Activated CD4-positive, alpha-beta memory T cell treated with anti-CD3 and anti-CD28 coated beads, Interleukin-2, amount 10 ng/mL, durations not matched to agents 7 days and 5 days (primary cell): ENCODE data around the gene LCN6. TPM values are rescaled to one million over a fixed set of nuclear protein-coding genes. Genes with fewer than 3 reads are reported as not detected.
"Not testable (repeated sequence)": the region's sequence is repeated elsewhere in the genome, so short reads cannot be mapped to it uniquely, and the experiment has no call there.

Source experiments
- CTCF ChIA-PET: fragments of 350-600 bp; sonication (Branson Sonifier 250); formaldehyde crosslinking; loops from one replicate; lab custom pipeline; 2021; ENCODE audit warnings: antibody characterized with exemption, inconsistent platforms; lab: Charles Lee
- POLR2A ChIA-PET: fragments of 350-600 bp; sonication (Branson Sonifier 250); formaldehyde crosslinking; loops from one replicate; lab custom pipeline; 2021; ENCODE audit warnings: antibody characterized with exemption; lab: Charles Lee
- DNase-seq: peaks from one replicate; pipeline ENCODE4 v3.0.0-alpha.2; 2020
- H3K27ac Mint-ChIP-seq: one replicate; pipeline ENCODE4 v1.8.0; 2021; ENCODE audit warnings: mild to moderate bottlenecking, mixed read lengths
- H3K27me3 Mint-ChIP-seq: one replicate; pipeline ENCODE4 v1.8.0; 2021; ENCODE audit warnings: mixed read lengths
- H3K36me3 Mint-ChIP-seq: one replicate; pipeline ENCODE4 v1.8.0; 2021; ENCODE audit warnings: low read depth, mixed read lengths
- H3K4me1 Mint-ChIP-seq: one replicate; pipeline ENCODE4 v1.8.0; 2021; ENCODE audit warnings: mixed read lengths
- H3K4me3 Mint-ChIP-seq: one replicate; pipeline ENCODE4 v1.8.0; 2021; ENCODE audit warnings: mild to moderate bottlenecking, mixed read lengths
- H3K9me3 Mint-ChIP-seq: one replicate; pipeline ENCODE4 v1.8.0; 2021; ENCODE audit warnings: mixed read lengths
- total RNA-seq, 2 experiments: library from RNA; stranded (reverse); gene quantifications; one replicate each; pipeline ENCODE4 v1.2.3, GENCODE V29; 2021

The LCN6 gene
- total RNA-seq, 2 experiments from 2014 or later: 0.40 TPM; not detected in 1

DNA sequence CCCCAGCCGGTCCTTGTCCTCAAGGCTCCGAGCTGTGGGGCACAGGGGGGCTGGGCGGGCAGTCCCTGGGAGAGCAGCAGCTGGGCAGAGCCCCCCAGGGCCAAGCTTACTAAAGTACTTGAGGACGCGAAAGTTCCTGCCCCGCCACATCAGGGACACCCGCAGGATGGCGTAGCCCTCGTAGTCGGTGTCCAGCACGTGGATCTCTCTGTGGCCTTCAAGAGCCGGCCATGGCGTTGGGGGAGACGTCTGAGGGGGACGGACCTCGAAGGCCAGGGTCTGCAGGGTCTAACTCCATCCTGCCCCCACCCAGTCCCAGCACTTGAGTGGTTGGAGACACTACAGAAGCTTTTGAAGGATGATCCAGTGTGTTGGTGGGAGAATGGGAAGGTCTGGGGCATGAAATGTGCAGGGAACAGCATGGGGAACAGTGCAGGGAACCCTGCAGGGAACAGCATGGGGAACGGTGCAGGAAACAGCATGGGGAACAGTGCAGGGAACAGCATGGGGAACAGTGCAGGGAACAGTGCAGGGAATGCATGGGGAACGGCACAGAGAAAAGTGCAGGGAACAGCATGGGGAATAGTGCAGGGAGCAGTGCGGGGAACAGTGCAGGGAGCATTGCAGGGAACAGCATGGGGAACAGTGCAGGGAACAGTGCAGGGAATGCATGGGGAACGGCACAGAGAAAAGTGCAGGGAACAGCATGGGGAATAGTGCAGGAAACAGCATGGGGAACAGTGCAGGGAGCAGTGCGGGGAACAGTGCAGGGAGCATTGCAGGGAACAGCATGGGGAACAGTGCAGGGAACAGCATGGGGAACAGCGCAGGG lies 7.2 kb upstream of the LCN6 start:
- CTCF ChIA-PET, H3K27ac Mint-ChIP-seq, H3K4me3 Mint-ChIP-seq, H3K4me1 Mint-ChIP-seq, DNase-seq: not testable (repeated sequence)
- POLR2A ChIA-PET: interaction anchor here (0.7 kb wide), 1 partner anchor 27 kb away, joined by 3 read pairs; no protein-coding TSS in a partner anchor
- Mint-ChIP-seq H3K9me3 (peaks cover 27% of the 10 kb centered on the region), H3K36me3 (peaks cover 15% of the 10 kb centered on the region), H3K27me3 (peaks cover 15% of the 10 kb centered on the region)

DNA sequence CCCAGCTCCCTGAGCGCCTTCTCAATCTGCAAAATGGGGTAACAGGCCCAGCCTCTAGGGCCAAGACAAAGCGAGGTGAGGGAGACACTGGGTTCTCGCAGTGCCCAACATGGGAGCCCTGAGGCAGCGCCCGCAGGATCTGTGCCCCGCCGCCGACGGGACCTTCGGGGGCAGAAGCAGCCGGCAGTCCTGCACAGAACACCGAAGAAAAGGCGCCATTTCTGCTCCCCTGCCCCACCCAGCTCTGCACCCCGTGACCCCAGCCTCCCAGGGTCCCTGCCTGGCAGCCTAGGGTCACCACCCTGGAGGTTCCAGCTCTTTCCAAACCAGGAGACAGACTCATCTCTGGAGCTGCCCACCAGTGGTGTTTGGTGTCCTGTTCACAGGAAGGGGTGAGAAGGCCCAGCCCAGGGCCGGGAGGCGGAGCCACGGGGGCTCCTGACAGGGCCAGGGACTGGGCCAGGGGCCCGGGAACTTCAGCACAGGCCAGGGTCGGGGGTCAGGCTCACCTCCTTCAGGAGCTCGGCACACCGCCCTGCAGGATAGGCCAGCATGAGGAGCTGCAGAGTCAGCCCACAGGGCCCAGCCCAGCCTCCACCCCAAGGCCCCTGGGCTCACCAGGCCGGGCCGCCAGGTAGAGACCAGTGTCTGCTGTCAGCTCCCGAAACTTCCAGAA lies 6.4 kb upstream of the LCN6 start:
- Mint-ChIP-seq H3K4me3 (no peak overlapping the region), H3K27ac (no peak overlapping the region), H3K4me1 (peaks cover 8% of the 10 kb centered on the region), H3K9me3 (peaks cover 27% of the 10 kb centered on the region), H3K27me3 (peaks cover 15% of the 10 kb centered on the region), H3K36me3 (peaks cover 15% of the 10 kb centered on the region)
- POLR2A ChIA-PET: interaction anchor here (0.7 kb wide), 1 partner anchor 27 kb away, joined by 3 read pairs; no protein-coding TSS in a partner anchor
- CTCF ChIA-PET: no interaction called here
- DNase-seq: no peak

DNA sequence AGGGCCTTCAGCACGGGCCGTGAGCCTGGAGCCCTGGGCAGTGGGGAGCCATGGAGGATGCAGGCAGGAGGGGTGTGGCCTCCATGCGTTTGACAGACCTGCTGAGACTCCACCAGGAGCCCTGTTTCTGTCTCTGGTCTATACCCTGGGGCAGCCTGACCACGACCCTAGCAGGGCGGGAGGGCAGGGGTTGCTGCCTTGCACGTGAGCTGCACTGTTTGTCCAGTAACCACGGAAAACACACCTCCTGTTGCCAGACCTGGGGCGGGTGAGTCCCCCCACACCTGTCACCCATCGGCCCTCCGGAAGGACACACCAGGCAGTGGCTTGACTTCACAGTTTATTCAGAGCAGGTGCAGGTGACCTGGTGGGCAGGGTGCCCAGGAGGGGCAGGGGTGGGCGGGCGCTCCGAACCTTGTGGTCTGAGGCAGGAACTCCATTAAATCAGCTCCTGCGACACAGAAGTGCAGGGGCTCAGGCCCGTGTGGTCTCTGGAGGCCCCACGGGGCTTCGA lies 5.8 kb upstream of the LCN6 start:
- peaks cover 15% of the 10 kb centered on the region for H3K27me3 Mint-ChIP-seq
- no peak for DNase-seq
- peaks cover 27% of the 10 kb centered on the region for H3K9me3 Mint-ChIP-seq
- H3K4me1 Mint-ChIP-seq: peaks cover 12% of the 10 kb centered on the region
- peaks cover 15% of the 10 kb centered on the region for H3K36me3 Mint-ChIP-seq
- ChIA-PET POLR2A (no interaction called here), CTCF (interaction anchor here (0.5 kb wide), 1 partner anchor 17 kb away, joined by 3 read pairs; no protein-coding TSS in a partner anchor)
- H3K4me3 Mint-ChIP-seq: no peak overlapping the region
- no peak overlapping the region for H3K27ac Mint-ChIP-seq

DNA sequence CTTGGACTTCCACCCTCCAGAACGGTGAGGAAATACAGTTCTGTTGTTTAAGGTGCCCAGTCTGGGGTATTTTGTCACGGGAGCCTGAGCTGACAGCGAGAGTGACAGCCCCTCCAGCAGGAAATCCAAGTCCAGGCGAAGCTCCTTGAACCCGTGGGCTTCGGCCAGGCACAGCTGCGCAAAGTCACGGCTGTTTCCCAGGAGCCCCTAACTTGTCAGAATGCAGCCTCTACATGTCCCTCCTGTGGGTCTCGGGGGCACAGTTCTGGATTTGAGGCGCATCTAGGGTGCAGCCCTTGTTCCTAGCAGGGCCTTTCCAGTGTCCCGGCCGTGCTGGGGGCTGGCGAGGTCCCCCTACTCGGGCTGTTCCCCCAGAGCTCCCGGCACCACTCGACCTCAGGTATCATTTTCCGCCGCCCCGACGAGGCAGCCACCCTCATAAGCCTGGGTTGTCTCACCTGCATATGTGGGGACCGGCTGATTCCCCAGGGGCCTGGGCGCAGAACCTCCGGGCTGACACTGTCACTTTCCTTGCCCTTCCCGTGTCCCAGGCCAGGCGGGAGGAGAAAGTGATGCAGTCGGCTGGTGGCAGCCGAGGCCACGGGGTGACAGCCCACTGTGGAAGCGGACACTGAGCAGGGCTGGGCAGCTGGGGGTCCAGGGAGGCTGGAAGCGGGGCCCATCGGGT lies 5.2 kb upstream of the LCN6 start:
- H3K4me3 Mint-ChIP-seq: no peak overlapping the region
- H3K27me3 Mint-ChIP-seq: peaks cover 15% of the 10 kb centered on the region
- CTCF ChIA-PET: interaction anchor here (0.5 kb wide), 1 partner anchor 17 kb away, joined by 3 read pairs; no protein-coding TSS in a partner anchor
- no peak overlapping the region for H3K27ac Mint-ChIP-seq
- H3K36me3 Mint-ChIP-seq: peaks cover 15% of the 10 kb centered on the region
- no peak for DNase-seq
- H3K4me1 Mint-ChIP-seq: peaks cover 12% of the 10 kb centered on the region
- POLR2A ChIA-PET: no interaction called here
- peaks cover 27% of the 10 kb centered on the region for H3K9me3 Mint-ChIP-seq

DNA sequence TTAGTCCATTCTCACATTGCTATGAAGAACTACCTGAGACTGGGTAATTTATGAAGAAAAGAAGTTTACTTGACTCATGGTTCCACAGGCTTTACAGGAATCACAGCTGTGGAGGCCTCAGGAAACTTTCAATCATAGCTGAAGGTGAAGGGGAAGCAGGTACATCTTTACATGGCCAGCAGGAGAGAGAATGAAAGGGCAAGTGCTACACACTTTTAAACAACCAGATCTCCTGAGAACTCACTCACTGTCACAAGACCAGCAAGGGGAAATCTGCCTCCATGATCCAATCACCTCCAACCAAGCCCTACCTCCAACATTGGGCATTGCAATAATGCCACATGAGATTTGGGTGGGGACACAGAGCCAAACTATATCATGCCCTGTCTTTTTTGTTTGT lies 3.5 kb upstream of the LCN6 start:
- peaks cover 12% of the 10 kb centered on the region for H3K4me1 Mint-ChIP-seq
- no peak for DNase-seq
- ChIA-PET POLR2A (interaction anchor here (0.9 to 2.6 kb wide), 3 partner anchors 11 to 24 kb away, joined by 3 to 12 read pairs (median 4); no protein-coding TSS in a partner anchor), CTCF (interaction anchor here (2.2 kb wide), 1 partner anchor 9 kb away, joined by 7 read pairs; no protein-coding TSS in a partner anchor)
- H3K9me3 Mint-ChIP-seq: peaks cover 27% of the 10 kb centered on the region
- H3K36me3 Mint-ChIP-seq: peaks cover 15% of the 10 kb centered on the region
- peaks cover 15% of the 10 kb centered on the region for H3K27me3 Mint-ChIP-seq
- H3K4me3 Mint-ChIP-seq: no peak overlapping the region
- no peak overlapping the region for H3K27ac Mint-ChIP-seq

DNA sequence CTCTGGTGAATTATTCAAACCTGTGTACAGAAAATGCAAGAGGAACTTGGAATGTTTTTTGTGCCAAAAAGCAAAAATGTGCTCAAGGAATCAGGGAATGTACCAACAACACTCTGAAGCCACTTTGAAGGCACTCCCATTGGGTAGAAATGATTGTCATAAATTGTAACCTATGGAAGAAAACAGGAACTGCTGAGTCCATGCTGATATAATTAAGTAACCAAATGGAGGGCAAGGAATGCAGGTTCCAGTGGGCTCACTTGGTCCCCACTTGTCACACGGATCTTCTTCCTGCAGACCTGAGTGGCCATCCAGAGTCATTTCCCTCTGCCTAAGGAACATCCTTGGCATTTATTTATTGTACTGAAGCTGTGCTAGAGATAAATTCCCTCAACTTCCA lies 2.9 kb upstream of the LCN6 start:
- POLR2A ChIA-PET: interaction anchor here (0.9 to 2.6 kb wide), 3 partner anchors 11 to 24 kb away, joined by 3 to 12 read pairs (median 4); no protein-coding TSS in a partner anchor
- Mint-ChIP-seq H3K4me3 (no peak overlapping the region), H3K4me1 (peaks cover 12% of the 10 kb centered on the region), H3K36me3 (peaks cover 15% of the 10 kb centered on the region), H3K9me3 (peaks cover 26% of the 10 kb centered on the region), H3K27me3 (peaks cover 16% of the 10 kb centered on the region), H3K27ac (no peak overlapping the region)
- DNase-seq: no peak
- CTCF ChIA-PET: interaction anchor here (1.2 to 2.2 kb wide), 3 partner anchors 9 to 295 kb away, joined by 3 to 7 read pairs (median 6); no protein-coding TSS in a partner anchor

DNA sequence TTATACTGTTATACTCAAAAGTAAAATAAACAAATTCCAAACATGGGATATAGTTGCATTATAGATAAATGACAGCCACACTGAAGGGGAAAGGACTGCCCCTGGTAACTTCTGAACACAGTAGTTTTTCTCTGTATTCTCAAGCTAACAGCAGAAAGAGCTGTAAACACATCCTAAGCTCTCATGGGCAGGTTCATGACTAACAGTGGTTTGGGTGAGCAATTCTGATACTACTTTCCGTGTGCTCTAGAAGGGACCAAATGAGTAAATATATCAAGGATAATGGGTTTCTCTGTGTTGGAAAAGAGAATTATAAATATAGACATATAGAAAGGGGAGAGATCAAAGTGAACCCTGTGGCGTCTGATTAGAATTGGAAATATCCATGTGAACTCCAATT lies 2.2 kb upstream of the LCN6 start:
- no peak for DNase-seq
- peaks cover 12% of the 10 kb centered on the region for H3K4me1 Mint-ChIP-seq
- H3K4me3 Mint-ChIP-seq: no peak overlapping the region
- peaks cover 19% of the 10 kb centered on the region for H3K9me3 Mint-ChIP-seq
- peaks cover 15% of the 10 kb centered on the region for H3K27me3 Mint-ChIP-seq
- ChIA-PET CTCF (interaction anchor here (0.8 to 2.2 kb wide), 7 partner anchors 9 to 296 kb away, joined by 3 to 7 read pairs (median 4); no protein-coding TSS in a partner anchor), POLR2A (interaction anchor here (1.0 to 2.6 kb wide), 2 partner anchors 9 to 23 kb away, joined by 5 to 12 read pairs; no protein-coding TSS in a partner anchor)
- no peak overlapping the region for H3K27ac Mint-ChIP-seq
- H3K36me3 Mint-ChIP-seq: peaks cover 13% of the 10 kb centered on the region

DNA sequence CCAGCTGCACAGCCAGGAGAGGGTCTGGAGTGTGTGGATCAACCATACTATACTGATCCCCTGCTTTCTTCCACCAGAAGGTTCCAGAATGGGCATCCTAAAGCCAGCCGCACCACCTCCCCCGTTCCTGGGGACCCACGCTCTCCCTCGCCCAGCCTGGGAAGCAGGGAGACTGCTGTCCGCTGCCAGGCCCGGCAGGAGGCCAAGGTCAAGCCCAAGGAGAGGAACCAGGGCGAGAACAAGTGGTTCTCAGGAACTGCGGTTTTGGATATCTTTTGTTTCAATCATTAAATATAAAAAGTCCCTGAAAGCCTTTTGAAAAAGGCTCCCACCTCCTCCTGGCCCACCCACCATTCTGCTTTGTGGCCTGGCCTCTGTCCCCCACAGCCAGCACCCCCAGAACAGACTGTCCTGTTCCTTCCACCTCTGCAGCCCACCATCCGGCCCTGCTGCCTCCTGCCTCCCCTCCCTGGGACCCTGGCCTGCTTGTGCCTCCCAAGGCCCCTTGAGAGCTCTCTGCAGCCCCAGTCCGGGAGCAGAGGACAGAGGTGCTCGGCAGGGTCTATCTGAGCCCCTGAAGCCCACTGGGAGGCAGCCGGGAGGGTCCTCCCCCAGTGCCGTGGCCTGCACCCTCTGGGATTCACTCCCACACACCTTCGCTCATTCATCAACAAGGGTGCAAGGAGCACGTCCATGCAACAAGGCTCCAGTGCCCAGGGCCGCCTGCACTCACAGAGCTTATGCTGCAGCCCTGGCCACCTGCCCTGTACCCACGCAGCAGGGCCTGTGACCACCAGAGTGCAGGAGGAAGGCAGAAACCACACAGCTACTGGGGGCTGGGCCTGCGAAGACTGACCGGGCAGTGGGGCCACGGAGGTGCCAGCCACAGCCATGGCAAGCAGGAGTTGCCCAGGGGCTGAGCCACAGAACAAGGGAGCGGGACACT lies 614 bp upstream of the LCN6 start:
- POLR2A ChIA-PET: interaction anchor here (0.7 to 2.6 kb wide), 2 partner anchors 9 to 22 kb away, joined by 3 to 12 read pairs; partner anchors contain the start of gene LCN8
- CTCF ChIA-PET: interaction anchor here (0.9 kb wide), 2 partner anchors 9 to 17 kb away, joined by 3 read pairs; partner anchors contain the start of gene LCN8
- H3K27ac Mint-ChIP-seq: no peak overlapping the region

DNA sequence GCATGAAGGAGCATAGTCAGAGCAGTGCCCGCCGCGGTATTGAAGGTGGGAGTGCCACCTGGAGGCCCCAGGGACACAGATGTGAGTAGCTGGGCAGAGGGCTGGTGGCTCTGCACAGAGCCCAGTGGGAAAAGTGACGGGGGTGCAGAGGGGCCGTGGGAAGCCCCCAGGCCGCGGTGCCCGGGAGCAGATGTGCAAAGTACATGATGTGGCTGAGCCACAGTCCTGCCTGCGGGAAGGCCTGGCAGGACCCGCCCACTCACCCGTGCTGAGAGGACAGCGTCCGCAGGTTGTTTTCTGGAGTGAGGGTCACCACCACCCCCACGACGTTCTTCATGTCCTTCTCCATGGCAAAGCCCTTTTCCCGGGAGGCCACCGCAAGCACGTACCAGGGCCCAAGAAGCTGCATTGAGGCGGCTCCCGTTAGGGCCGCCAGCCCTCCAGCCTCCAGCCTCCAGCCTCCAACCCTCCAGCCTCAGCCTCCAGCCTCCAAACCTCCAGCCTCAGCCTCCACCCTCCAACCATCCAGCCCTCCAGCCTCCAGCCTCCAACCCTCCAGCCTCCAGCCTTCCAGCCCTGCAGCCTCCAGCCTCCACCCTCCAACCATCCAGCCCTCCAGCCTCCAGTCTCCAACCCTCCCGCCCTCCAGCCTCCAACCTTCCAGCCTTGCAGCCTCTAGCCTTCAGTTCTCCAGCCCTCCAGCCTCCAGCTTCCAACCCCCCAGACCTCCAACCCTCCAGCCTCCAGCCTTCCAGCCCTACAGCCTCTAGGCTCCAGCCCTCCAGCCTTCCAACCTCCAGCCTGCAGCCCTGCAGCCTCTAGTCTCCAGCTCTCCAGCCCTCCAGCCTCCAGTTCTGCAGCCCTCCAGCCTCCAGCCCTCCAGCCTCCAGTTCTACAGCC lies 914 bp downstream of the LCN6 start:
- no peak for DNase-seq
- no peak overlapping the region for H3K4me3 Mint-ChIP-seq
- peaks cover 12% of the 10 kb centered on the region for H3K4me1 Mint-ChIP-seq
- peaks cover 17% of the 10 kb centered on the region for H3K27me3 Mint-ChIP-seq
- H3K36me3 Mint-ChIP-seq: peaks cover 8% of the 10 kb centered on the region
- ChIA-PET CTCF (no interaction called here), POLR2A (no interaction called here)
- H3K9me3 Mint-ChIP-seq: peaks cover 11% of the 10 kb centered on the region
- no peak overlapping the region for H3K27ac Mint-ChIP-seq

More for the DNA sequence above, 614 bp upstream of the LCN6 start:
- H3K4me3 Mint-ChIP-seq: no peak overlapping the region
- H3K27me3 Mint-ChIP-seq: peaks cover 15% of the 10 kb centered on the region
- peaks cover 16% of the 10 kb centered on the region for H3K9me3 Mint-ChIP-seq
- no peak for DNase-seq
- peaks cover 12% of the 10 kb centered on the region for H3K4me1 Mint-ChIP-seq
- peaks cover 11% of the 10 kb centered on the region for H3K36me3 Mint-ChIP-seq

DNA sequence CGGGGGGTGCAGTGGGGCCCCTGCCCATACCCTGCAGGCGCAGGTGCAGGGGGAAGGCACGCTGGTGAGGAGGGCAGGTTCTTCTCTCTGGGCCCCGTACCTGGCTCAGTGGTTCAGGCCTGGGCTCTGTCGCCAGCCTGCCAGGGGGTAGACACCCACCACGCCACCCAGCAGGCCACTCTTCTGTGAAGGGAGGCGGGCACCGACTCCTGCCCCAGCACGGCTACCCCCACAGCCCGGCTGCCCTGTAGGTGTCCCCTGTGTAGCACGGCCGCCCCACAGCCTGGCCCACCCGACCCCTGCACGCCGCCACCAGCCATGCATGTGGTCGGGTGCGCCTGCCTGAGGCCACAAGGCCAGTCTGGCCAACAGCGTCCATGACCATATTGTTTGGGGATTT lies 1.7 kb downstream of the LCN6 start:
- DNase-seq: no peak
- Mint-ChIP-seq H3K27me3 (peaks cover 11% of the 10 kb centered on the region), H3K36me3 (peaks cover 2% of the 10 kb centered on the region), H3K4me3 (no peak overlapping the region), H3K9me3 (peaks cover 3% of the 10 kb centered on the region), H3K4me1 (peaks cover 14% of the 10 kb centered on the region), H3K27ac (no peak overlapping the region)
- POLR2A ChIA-PET: no interaction called here
- CTCF ChIA-PET: no interaction called here

DNA sequence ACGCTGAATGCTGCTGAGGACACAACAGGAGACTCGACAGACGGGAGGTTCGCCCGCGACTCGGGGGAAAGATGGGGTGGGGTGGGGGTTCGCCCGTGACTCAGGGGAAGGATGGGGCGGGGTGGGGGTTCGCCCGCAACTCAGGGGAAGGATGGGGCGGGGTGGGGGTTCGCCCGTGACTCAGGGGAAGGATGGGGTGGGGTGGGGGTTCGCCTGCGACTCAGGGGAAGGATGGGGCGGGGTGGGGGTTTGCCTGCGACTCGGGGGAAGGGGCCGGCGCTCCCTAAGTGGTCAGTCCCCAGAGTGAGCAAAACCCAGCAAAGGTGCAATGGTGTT lies 2.2 kb downstream of the LCN6 start:
- peaks cover 10% of the 10 kb centered on the region for H3K27me3 Mint-ChIP-seq
- POLR2A ChIA-PET: interaction anchor here (1.6 kb wide), 1 partner anchor 18 kb away, joined by 4 read pairs; no protein-coding TSS in a partner anchor
- H3K36me3 Mint-ChIP-seq: no peaks in the 10 kb centered on the region

More for the DNA sequence above, 2.2 kb downstream of the LCN6 start:
- Mint-ChIP-seq H3K4me1 (peaks cover 16% of the 10 kb centered on the region), H3K9me3 (no peaks in the 10 kb centered on the region), H3K4me3 (no peak overlapping the region), H3K27ac (no peak overlapping the region)
- CTCF ChIA-PET: no interaction called here
- DNase-seq: no peak
